Muscle layer of duodenum (tissue), 2 donors: ENCODE measurements around the gene PCSK5.

Experiments used
- H3K27ac ChIP-seq: one replicate; pipeline ENCODE4 v1.7.0; 2013; ENCODE audit warnings: mild to moderate bottlenecking, low read length
- H3K27me3 ChIP-seq: one replicate; pipeline ENCODE4 v1.7.0; 2013; ENCODE audit warnings: low read depth, mild to moderate bottlenecking, control low read depth, low read length
- H3K36me3 ChIP-seq, 2 donors: one replicate each; pipeline ENCODE4 v1.7.0; 2013; ENCODE audit warnings: low read length in 2 of 2, control low read depth in 1 of 2, mild to moderate bottlenecking in 1 of 2; ENCODE audit not compliant: insufficient read depth in 2 of 2, control insufficient read depth in 1 of 2
- H3K4me1 ChIP-seq, 2 donors: one replicate each; pipeline ENCODE4 v1.7.0; 2013; ENCODE audit warnings: low read length in 2 of 2, mild to moderate bottlenecking in 2 of 2, control low read depth in 1 of 2, moderate library complexity in 1 of 2; ENCODE audit not compliant: insufficient read depth in 2 of 2, control insufficient read depth in 1 of 2
- H3K4me3 ChIP-seq, 2 donors: one replicate each; pipeline ENCODE4 v1.7.0; 2013; ENCODE audit warnings: low read length in 2 of 2, low read depth in 1 of 2, mild to moderate bottlenecking in 1 of 2
- H3K9me3 ChIP-seq, 2 donors: one replicate each; pipeline ENCODE4 v1.7.0; 2013; ENCODE audit warnings: low read length in 2 of 2, control low read depth in 1 of 2, mild to moderate bottlenecking in 1 of 2; ENCODE audit not compliant: control insufficient read depth in 1 of 2
- donor health status: healthy.

The PCSK5 gene

GRCh38 chr9:75907329-75907728 is 16.9 kb downstream of the PCSK5 start:
- Histone ChIP-seq H3K4me3 (no peak overlapping the region), H3K4me1 (no peaks in the 10 kb centered on the region), H3K36me3 (no peaks in the 10 kb centered on the region), H3K9me3 (no peaks in the 10 kb centered on the region), H3K27me3 (no peaks in the 10 kb centered on the region), H3K27ac (peak overlapping the region; percentile 12)

- Histone ChIP-seq H3K9me3 (no peaks in the 10 kb centered on the region), H3K27ac (no peak overlapping the region), H3K36me3 (no peaks in the 10 kb centered on the region), H3K27me3 (no peaks in the 10 kb centered on the region), H3K4me3 (no peak overlapping the region), H3K4me1 (no peaks in the 10 kb centered on the region)
These were observed 17.4 kb downstream of the PCSK5 start for GRCh38 chr9:75907923-75908322.

GRCh38 chr9:75909776-75910175 is 19.3 kb downstream of the PCSK5 start:
- H3K27ac ChIP-seq: no peak overlapping the region
- no peaks in the 10 kb centered on the region for H3K9me3 ChIP-seq
- no peak overlapping the region for H3K4me3 ChIP-seq
- H3K27me3 ChIP-seq: no peaks in the 10 kb centered on the region
- H3K36me3 ChIP-seq: no peaks in the 10 kb centered on the region
- H3K4me1 ChIP-seq: no peaks in the 10 kb centered on the region

- Histone ChIP-seq H3K4me3 (no peak overlapping the region), H3K9me3 (no peaks in the 10 kb centered on the region), H3K27ac (no peak overlapping the region), H3K36me3 (no peaks in the 10 kb centered on the region), H3K4me1 (no peaks in the 10 kb centered on the region), H3K27me3 (no peaks in the 10 kb centered on the region)
These were observed 20.3 kb downstream of the PCSK5 start for GRCh38 chr9:75910731-75911130.

GRCh38 chr9:75911390-75911789 is 20.9 kb downstream of the PCSK5 start:
- Histone ChIP-seq H3K27ac (no peak overlapping the region), H3K27me3 (no peaks in the 10 kb centered on the region), H3K36me3 (no peaks in the 10 kb centered on the region), H3K4me3 (no peak overlapping the region), H3K4me1 (no peaks in the 10 kb centered on the region), H3K9me3 (no peaks in the 10 kb centered on the region)

GRCh38 chr9:75912951-75913350 is 22.5 kb downstream of the PCSK5 start:
- H3K9me3 ChIP-seq: no peaks in the 10 kb centered on the region
- no peaks in the 10 kb centered on the region for H3K36me3 ChIP-seq
- H3K27me3 ChIP-seq: no peaks in the 10 kb centered on the region
- no peak overlapping the region for H3K4me3 ChIP-seq
- H3K4me1 ChIP-seq: no peaks in the 10 kb centered on the region
- no peak overlapping the region for H3K27ac ChIP-seq

GRCh38 chr9:75914002-75914401 is 23.5 kb downstream of the PCSK5 start:
- H3K4me1 ChIP-seq: no peaks in the 10 kb centered on the region
- H3K27ac ChIP-seq: no peak overlapping the region
- H3K9me3 ChIP-seq: no peaks in the 10 kb centered on the region
- no peak overlapping the region for H3K4me3 ChIP-seq
- no peaks in the 10 kb centered on the region for H3K27me3 ChIP-seq
- no peaks in the 10 kb centered on the region for H3K36me3 ChIP-seq

- H3K36me3 ChIP-seq: no peaks in the 10 kb centered on the region
- H3K9me3 ChIP-seq: no peaks in the 10 kb centered on the region
- no peaks in the 10 kb centered on the region for H3K4me1 ChIP-seq
- no peaks in the 10 kb centered on the region for H3K27me3 ChIP-seq
- peak overlapping the region; percentile 11 for H3K27ac ChIP-seq
- no peak overlapping the region for H3K4me3 ChIP-seq
These were observed 24.5 kb downstream of the PCSK5 start for GRCh38 chr9:75914883-75915452.

GRCh38 chr9:75918154-75918553 is 27.7 kb downstream of the PCSK5 start:
- H3K27me3 ChIP-seq: no peaks in the 10 kb centered on the region
- H3K36me3 ChIP-seq: no peaks in the 10 kb centered on the region
- no peaks in the 10 kb centered on the region for H3K4me1 ChIP-seq
- H3K9me3 ChIP-seq: no peaks in the 10 kb centered on the region
- no peak overlapping the region for H3K4me3 ChIP-seq
- H3K27ac ChIP-seq: no peak overlapping the region

- Histone ChIP-seq H3K27me3 (no peaks in the 10 kb centered on the region), H3K4me3 (no peak overlapping the region), H3K4me1 (no peaks in the 10 kb centered on the region), H3K36me3 (no peaks in the 10 kb centered on the region), H3K27ac (no peak overlapping the region), H3K9me3 (no peaks in the 10 kb centered on the region)
These were observed 28.4 kb downstream of the PCSK5 start for GRCh38 chr9:75918909-75919308.

GRCh38 chr9:75921391-75922127 is 31.1 kb downstream of the PCSK5 start:
- Histone ChIP-seq H3K27ac (no peak overlapping the region), H3K4me1 (no peaks in the 10 kb centered on the region), H3K27me3 (no peaks in the 10 kb centered on the region), H3K36me3 (no peaks in the 10 kb centered on the region), H3K4me3 (no peak overlapping the region), H3K9me3 (no peaks in the 10 kb centered on the region)

GRCh38 chr9:75926385-75926784 is 35.9 kb downstream of the PCSK5 start:
- Histone ChIP-seq H3K27ac (no peak overlapping the region), H3K27me3 (no peaks in the 10 kb centered on the region), H3K9me3 (no peaks in the 10 kb centered on the region), H3K4me1 (peaks cover 4 to 5% of the 10 kb centered on the region in 2 donors), H3K36me3 (no peaks in the 10 kb centered on the region), H3K4me3 (no peak overlapping the region)
